Measurements from ENCODE around the gene SCRN1. TPM values are rescaled to one million over a fixed set of nuclear protein-coding genes. Genes with fewer than 3 reads are reported as not detected.

The SCRN1 gene
- total RNA-seq = 0.56 and 0.78 TPM in 2 replicates

GRCh38 chr7:29989257-29989995, at the start of gene SCRN1:
SCRN1 (minus strand) TSS chr7:29989801; CDS start chr7:29969067, 20,734 bp downstream.
- no peak for DNase-seq (ENCODE audit: low spot score)
- Mint-ChIP-seq H3K4me1 (ENCODE audit: low read depth) (no peaks in the 10 kb centered on the region), H3K27ac (no peak within 1 kb of the TSS), H3K36me3 (ENCODE audit: low read depth) (peaks cover 3% of the 10 kb centered on the region), H3K9me3 (no peaks in the 10 kb centered on the region), H3K27me3 (ENCODE audit: insufficient read depth) (peaks cover 65% of the 10 kb centered on the region), H3K4me3 (peak within 1 kb of the TSS; percentile 69)
- intact Hi-C loops (cut with micrococcal nuclease) = loop anchor here (2.0 kb wide), 1 partner anchor 39 kb away; the partner anchor contains the start of gene PLEKHA8

- peaks cover 1% of the 10 kb centered on the region for H3K36me3 Mint-ChIP-seq (ENCODE audit: low read depth)
- intact Hi-C loops (cut with micrococcal nuclease) = no loop called here
- no peaks in the 10 kb centered on the region for H3K9me3 Mint-ChIP-seq
Measured at GRCh38 chr7:30038196-30038980, 48.8 kb upstream of the SCRN1 start.

GRCh38 chr7:30036220-30036619, 46.6 kb upstream of the SCRN1 start:
- intact Hi-C loops (cut with micrococcal nuclease) = no loop called here
- Mint-ChIP-seq H3K27ac (no peak overlapping the region), H3K4me3 (no peak overlapping the region)

More at GRCh38 chr7:30038196-30038980, 48.8 kb upstream of the SCRN1 start:
- no peak for DNase-seq (ENCODE audit: low spot score)
- no peaks in the 10 kb centered on the region for H3K27me3 Mint-ChIP-seq (ENCODE audit: insufficient read depth)
- H3K4me1 Mint-ChIP-seq (ENCODE audit: low read depth) = peaks cover 9% of the 10 kb centered on the region
- H3K4me3 Mint-ChIP-seq = no peak overlapping the region
- H3K27ac Mint-ChIP-seq = no peak overlapping the region

GRCh38 chr7:30034501-30034900, 44.9 kb upstream of the SCRN1 start:
- DNase-seq (ENCODE audit: low spot score) = no peak
- Mint-ChIP-seq H3K9me3 (no peaks in the 10 kb centered on the region), H3K27me3 (ENCODE audit: insufficient read depth) (no peaks in the 10 kb centered on the region), H3K27ac (no peak overlapping the region), H3K36me3 (ENCODE audit: low read depth) (peaks cover 1% of the 10 kb centered on the region), H3K4me3 (no peak overlapping the region), H3K4me1 (ENCODE audit: low read depth) (peaks cover under 1% of the 10 kb centered on the region)
- intact Hi-C loops (cut with micrococcal nuclease) = no loop called here

More at GRCh38 chr7:30036220-30036619, 46.6 kb upstream of the SCRN1 start:
- H3K9me3 Mint-ChIP-seq = no peaks in the 10 kb centered on the region
- peaks cover 9% of the 10 kb centered on the region for H3K4me1 Mint-ChIP-seq (ENCODE audit: low read depth)
- DNase-seq (ENCODE audit: low spot score) = no peak
- peaks cover 1% of the 10 kb centered on the region for H3K36me3 Mint-ChIP-seq (ENCODE audit: low read depth)
- H3K27me3 Mint-ChIP-seq (ENCODE audit: insufficient read depth) = no peaks in the 10 kb centered on the region

GRCh38 chr7:30032310-30033125, 42.9 kb upstream of the SCRN1 start:
- Mint-ChIP-seq H3K4me1 (ENCODE audit: low read depth) (peaks cover 6% of the 10 kb centered on the region), H3K27me3 (ENCODE audit: insufficient read depth) (no peaks in the 10 kb centered on the region), H3K36me3 (ENCODE audit: low read depth) (peaks cover 1% of the 10 kb centered on the region), H3K27ac (no peak overlapping the region), H3K9me3 (no peaks in the 10 kb centered on the region), H3K4me3 (no peak overlapping the region)
- intact Hi-C loops (cut with micrococcal nuclease) = no loop called here
- no peak for DNase-seq (ENCODE audit: low spot score)

GRCh38 chr7:30029696-30030095, 40.1 kb upstream of the SCRN1 start:
- Mint-ChIP-seq H3K27me3 (ENCODE audit: insufficient read depth) (no peaks in the 10 kb centered on the region), H3K9me3 (no peaks in the 10 kb centered on the region), H3K4me3 (no peak overlapping the region), H3K4me1 (ENCODE audit: low read depth) (peaks cover 30% of the 10 kb centered on the region), H3K27ac (no peak overlapping the region), H3K36me3 (ENCODE audit: low read depth) (peaks cover 3% of the 10 kb centered on the region)
- DNase-seq (ENCODE audit: low spot score) = no peak
- intact Hi-C loops (cut with micrococcal nuclease) = loop anchor here (2.0 to 5.0 kb wide), 3 partner anchors 41 to 743 kb away; partner anchors contain the start of genes MINDY4 and SCRN1

- Mint-ChIP-seq H3K27me3 (ENCODE audit: insufficient read depth) (no peaks in the 10 kb centered on the region), H3K4me1 (ENCODE audit: low read depth) (peaks cover 32% of the 10 kb centered on the region)
- intact Hi-C loops (cut with micrococcal nuclease) = loop anchor here (1.0 to 5.0 kb wide), 6 partner anchors 33 to 743 kb away; partner anchors contain the start of genes GGCT, MINDY4 and SCRN1
Measured at GRCh38 chr7:30028749-30029635, 39.4 kb upstream of the SCRN1 start.

GRCh38 chr7:30028216-30028748, 38.7 kb upstream of the SCRN1 start, which contains the start of gene PLEKHA8:
PLEKHA8 (plus strand) TSS chr7:30028412; CDS start chr7:30028763, 351 bp downstream.
- H3K9me3 Mint-ChIP-seq = no peaks in the 10 kb centered on the region
- H3K4me1 Mint-ChIP-seq (ENCODE audit: low read depth) = peaks cover 39% of the 10 kb centered on the region
- H3K4me3 Mint-ChIP-seq = no peak within 1 kb of the TSS

More at GRCh38 chr7:30028749-30029635, 39.4 kb upstream of the SCRN1 start:
- no peaks in the 10 kb centered on the region for H3K9me3 Mint-ChIP-seq
- peak overlapping the region; percentile 60 for H3K27ac Mint-ChIP-seq
- no peak for DNase-seq (ENCODE audit: low spot score)
- H3K36me3 Mint-ChIP-seq (ENCODE audit: low read depth) = peaks cover 3% of the 10 kb centered on the region
- H3K4me3 Mint-ChIP-seq = no peak overlapping the region

GRCh38 chr7:30027740-30028215, 38.2 kb upstream of the SCRN1 start:
- no peak for DNase-seq (ENCODE audit: low spot score)
- H3K36me3 Mint-ChIP-seq (ENCODE audit: low read depth) = peaks cover 3% of the 10 kb centered on the region
- intact Hi-C loops (cut with micrococcal nuclease) = loop anchor here (1.0 to 5.0 kb wide), 7 partner anchors 35 to 745 kb away; partner anchors contain the start of genes GGCT, MINDY4, NOD1 and SCRN1
- no peaks in the 10 kb centered on the region for H3K9me3 Mint-ChIP-seq
- peaks cover 44% of the 10 kb centered on the region for H3K4me1 Mint-ChIP-seq (ENCODE audit: low read depth)
- peak overlapping the region; percentile 89 for H3K27ac Mint-ChIP-seq
- no peaks in the 10 kb centered on the region for H3K27me3 Mint-ChIP-seq (ENCODE audit: insufficient read depth)
- no peak overlapping the region for H3K4me3 Mint-ChIP-seq

More at GRCh38 chr7:30028216-30028748, 38.7 kb upstream of the SCRN1 start, which contains the start of gene PLEKHA8:
- DNase-seq (ENCODE audit: low spot score) = peak; percentile 87
- intact Hi-C loops (cut with micrococcal nuclease) = loop anchor here (1.0 to 5.0 kb wide), 6 partner anchors 34 to 744 kb away; partner anchors contain the start of genes GGCT, MINDY4 and SCRN1
- H3K27me3 Mint-ChIP-seq (ENCODE audit: insufficient read depth) = no peaks in the 10 kb centered on the region
- peaks cover 3% of the 10 kb centered on the region for H3K36me3 Mint-ChIP-seq (ENCODE audit: low read depth)
- peak within 1 kb of the TSS; percentile 89 for H3K27ac Mint-ChIP-seq

- Mint-ChIP-seq H3K27me3 (ENCODE audit: insufficient read depth) (no peaks in the 10 kb centered on the region), H3K4me3 (no peak overlapping the region), H3K4me1 (ENCODE audit: low read depth) (peaks cover 44% of the 10 kb centered on the region), H3K27ac (peak overlapping the region; percentile 89), H3K36me3 (ENCODE audit: low read depth) (peaks cover 3% of the 10 kb centered on the region), H3K9me3 (no peaks in the 10 kb centered on the region)
- peak; percentile 2 for DNase-seq (ENCODE audit: low spot score)
- intact Hi-C loops (cut with micrococcal nuclease) = loop anchor here (2.0 to 5.0 kb wide), 2 partner anchors 452 to 745 kb away; partner anchors contain the start of genes MINDY4 and NOD1
Measured at GRCh38 chr7:30027065-30027456, 37.5 kb upstream of the SCRN1 start.
